H9 (cell line): Measurements from ENCODE around the gene IRAG1. TPM values are rescaled to one million over a fixed set of nuclear protein-coding genes. Genes with fewer than 3 reads are reported as not detected.

Experiments
- DNase-seq: peaks from one replicate; pipeline ENCODE4 v3.0.0-alpha.2; 2017
- H2AFZ ChIP-seq: one replicate; pipeline ENCODE4 v1.6.1; 2013; ENCODE audit warnings: mild to moderate bottlenecking, low read length, control low read depth, moderate library complexity
- H2AK5ac ChIP-seq: 2 replicates; pipeline ENCODE4 v1.6.1; 2013; ENCODE audit warnings: low read length, control low read depth, mixed read lengths; ENCODE audit not compliant: insufficient read length
- H2BK120ac ChIP-seq: one replicate; pipeline ENCODE4 v1.6.1; 2013; ENCODE audit warnings: low read depth, mild to moderate bottlenecking, low read length, control low read depth, inconsistent platforms; ENCODE audit not compliant: poor library complexity, severe bottlenecking
- H2BK12ac ChIP-seq: 2 replicates; pipeline ENCODE4 v1.6.1; 2013; ENCODE audit warnings: low read length, control low read depth, mixed read lengths, low read depth; ENCODE audit not compliant: insufficient read length
- H2BK15ac ChIP-seq: 2 replicates; pipeline ENCODE4 v1.6.1; 2013; ENCODE audit warnings: low read depth, low read length, control low read depth
- H2BK20ac ChIP-seq: one replicate; pipeline ENCODE4 v1.6.1; 2013; ENCODE audit warnings: low read depth, mild to moderate bottlenecking, low read length, control low read depth, inconsistent platforms; ENCODE audit not compliant: poor library complexity, severe bottlenecking
- H2BK5ac ChIP-seq: 2 replicates; pipeline ENCODE4 v1.6.1; 2013; ENCODE audit warnings: low read length, control low read depth, mixed read lengths; ENCODE audit not compliant: insufficient read length
- H3K14ac ChIP-seq: 2 replicates; pipeline ENCODE4 v1.6.1; 2013; ENCODE audit warnings: low read length, control low read depth; ENCODE audit not compliant: insufficient read depth
- H3K18ac ChIP-seq: 2 replicates; pipeline ENCODE4 v1.6.1; 2013; ENCODE audit warnings: low read depth, mild to moderate bottlenecking, mixed read lengths, low read length, control low read depth; ENCODE audit not compliant: insufficient read length
- H3K23ac ChIP-seq: 2 replicates; pipeline ENCODE4 v1.6.1; 2013; ENCODE audit warnings: low read length, control low read depth, mixed read lengths, low read depth; ENCODE audit not compliant: insufficient read length
- H3K23me2 ChIP-seq: 2 replicates; pipeline ENCODE4 v1.6.1; 2013; ENCODE audit warnings: low read depth, mild to moderate bottlenecking, mixed read lengths, low read length, control low read depth; ENCODE audit not compliant: insufficient read length, poor library complexity, severe bottlenecking
- H3K27ac ChIP-seq: 2 replicates; pipeline ENCODE4 v1.5.1; 2013; ENCODE audit warnings: low read length, control low read depth, mixed read lengths, low read depth; ENCODE audit not compliant: insufficient read length
- H3K27me3 ChIP-seq: 2 replicates; pipeline ENCODE4 v1.6.1; 2013; ENCODE audit warnings: low read length, control low read depth, inconsistent platforms; ENCODE audit not compliant: insufficient read depth
- H3K4ac ChIP-seq: 2 replicates; pipeline ENCODE4 v1.6.1; 2013; ENCODE audit warnings: low read depth, mild to moderate bottlenecking, control low read depth, inconsistent platforms, low read length, moderate library complexity
- H3K4me1 ChIP-seq: 2 replicates; pipeline ENCODE4 v1.6.1; 2013; ENCODE audit warnings: low read length, control low read depth, inconsistent platforms; ENCODE audit not compliant: insufficient read depth
- H3K4me2 ChIP-seq: 2 replicates; pipeline ENCODE4 v1.6.1; 2013; ENCODE audit warnings: low read length, control low read depth, mixed read lengths; ENCODE audit not compliant: insufficient read length, insufficient read depth
- H3K56ac ChIP-seq: 2 replicates; pipeline ENCODE4 v1.6.1; 2013; ENCODE audit warnings: low read depth, mild to moderate bottlenecking, mixed read lengths, low read length, control low read depth; ENCODE audit not compliant: insufficient read length
- H3K79me1 ChIP-seq: 2 replicates; pipeline ENCODE4 v1.6.1; 2013; ENCODE audit warnings: low read depth, mild to moderate bottlenecking, moderate library complexity, low read length, control low read depth, inconsistent platforms; ENCODE audit not compliant: insufficient read depth, poor library complexity, severe bottlenecking
- H3K79me2 ChIP-seq: 2 replicates; pipeline ENCODE4 v1.6.1; 2013; ENCODE audit warnings: low read length, control low read depth, inconsistent platforms; ENCODE audit not compliant: insufficient read depth
- H3K9ac ChIP-seq: 2 replicates; pipeline ENCODE4 v1.6.1; 2013; ENCODE audit warnings: low read length, control low read depth, mixed read lengths; ENCODE audit not compliant: insufficient read length; ENCODE audit errors: extremely low read depth
- H3K9me3 ChIP-seq: one replicate; pipeline ENCODE4 v1.6.1; 2013; ENCODE audit warnings: low read depth, low read length, inconsistent platforms; ENCODE audit not compliant: control insufficient read depth
- H3T11ph ChIP-seq: one replicate; pipeline ENCODE4 v1.6.1; 2013; ENCODE audit warnings: mild to moderate bottlenecking, low read length, control low read depth, inconsistent platforms
- H4K20me1 ChIP-seq: one replicate; pipeline ENCODE4 v1.6.1; 2013; ENCODE audit not compliant: control insufficient read depth, insufficient read length, insufficient read depth
- H4K5ac ChIP-seq: 2 replicates; pipeline ENCODE4 v1.6.1; 2013; ENCODE audit warnings: low read depth, mild to moderate bottlenecking, mixed read lengths, low read length, control low read depth; ENCODE audit not compliant: insufficient read length
- H4K8ac ChIP-seq: replicated peaks from 2 replicates; pipeline ENCODE4 v1.6.1; 2013; ENCODE audit warnings: low read length, control low read depth, mixed read lengths, low read depth; ENCODE audit not compliant: insufficient read length
- H4K91ac ChIP-seq: 2 replicates; pipeline ENCODE4 v1.6.1; 2013; ENCODE audit warnings: low read depth, mild to moderate bottlenecking, moderate library complexity, mixed read lengths, low read length, control low read depth; ENCODE audit not compliant: insufficient read length
- H3K27ac Mint-ChIP-seq, 3 experiments: 2 replicates in 2 of 3; 3 replicates in 1 of 3; pipeline ENCODE4 v1.8.0; 2020 to 2021; ENCODE audit warnings: mixed read lengths in 3 of 3, mild to moderate bottlenecking in 1 of 3, moderate library complexity in 1 of 3
- H3K27me3 Mint-ChIP-seq: 2 replicates; pipeline ENCODE4 v1.8.0; 2021; ENCODE audit warnings: low read depth, mild to moderate bottlenecking, moderate library complexity, mixed read lengths
- H3K36me3 Mint-ChIP-seq, 3 experiments: 2 replicates in 2 of 3; 3 replicates in 1 of 3; pipeline ENCODE4 v1.8.0; 2020 to 2021; ENCODE audit warnings: low read depth in 3 of 3, mixed read lengths in 3 of 3; ENCODE audit not compliant: insufficient read depth in 1 of 3
- H3K4me1 Mint-ChIP-seq, 2 experiments: 2 replicates each; pipeline ENCODE4 v1.8.0; 2020; ENCODE audit warnings: mixed read lengths in 2 of 2
- H3K4me3 Mint-ChIP-seq, 2 experiments: 2 replicates in 1 of 2; 3 replicates in 1 of 2; pipeline ENCODE4 v1.8.0; 2020 to 2021; ENCODE audit warnings: mild to moderate bottlenecking in 2 of 2, mixed read lengths in 2 of 2, moderate library complexity in 1 of 2
- H3K9me3 Mint-ChIP-seq, 2 experiments: 2 replicates in 1 of 2; 3 replicates in 1 of 2; pipeline ENCODE4 v1.8.0; 2020; ENCODE audit warnings: mild to moderate bottlenecking in 2 of 2, mixed read lengths in 2 of 2, moderate library complexity in 1 of 2
- CTCF ChIP-seq: fragments of 200-600 bp; sonication (generic); conservative IDR thresholded peaks from 3 replicates; pipeline ENCODE4 v1.8.0; 2021; ENCODE audit warnings: antibody characterized with exemption, mild to moderate bottlenecking
- WGBS: extraction: QIAGEN DNeasy Blood & Tissue Kit; methylation state at CpG from one replicate; pipeline ENCODE4 v1.1.7; 2013; ENCODE audit warnings: missing lambda C conversion rate, low lambda C conversion rate, mixed read lengths; ENCODE audit not compliant: insufficient read length; ENCODE audit errors: extremely low coverage; 5-methylcytosine and 5-hydroxymethylcytosine counted together
- total RNA-seq: library from RNA; stranded (reverse); gene quantifications from 2 replicates; pipeline ENCODE4 v1.2.1, GENCODE V29; 2021

Gene IRAG1
- total RNA-seq, 1 experiment from 2014 or later = 2.4 TPM

- Mint-ChIP-seq H3K27ac (no peak overlapping the region), H3K36me3 (no peaks in the 10 kb centered on the region; a peak in 1 of 7 replicates), H3K4me3 (no peak overlapping the region), H3K9me3 (no peaks in the 10 kb centered on the region; a peak in 1 of 5 replicates), H3K4me1 (peaks cover 6 to 9% of the 10 kb centered on the region in 2 experiments), H3K27me3 (peaks cover 9% of the 10 kb centered on the region)
- H4K5ac ChIP-seq = no peak overlapping the region
- H4K8ac ChIP-seq = no peak overlapping the region
- no peak overlapping the region for H3K4me2 ChIP-seq
- H4K20me1 ChIP-seq = no peaks in the 10 kb centered on the region
- DNase-seq = no peak
- no peaks in the 10 kb centered on the region; the same call in 1 of the 2 replicates for H3K4me1 ChIP-seq
- no peak overlapping the region for H2BK5ac ChIP-seq
- H3K9me3 ChIP-seq = no peaks in the 10 kb centered on the region
- WGBS = no CpG with 5 or more reads among the region's 4 CpGs
- H2BK12ac ChIP-seq = no peak overlapping the region
- no peak for TF ChIP-seq CTCF
- no peak overlapping the region for H3T11ph ChIP-seq
- no peaks in the 10 kb centered on the region for H3K79me1 ChIP-seq
- no peak overlapping the region for H3K4ac ChIP-seq
- no peak overlapping the region for H3K23ac ChIP-seq
- no peak overlapping the region for H4K91ac ChIP-seq
- H2AFZ ChIP-seq = no peak overlapping the region
- no peak overlapping the region for H3K27ac ChIP-seq
- H2BK120ac ChIP-seq = no peak overlapping the region
- H2AK5ac ChIP-seq = no peak overlapping the region
- H3K14ac ChIP-seq = no peak overlapping the region
- H3K9ac ChIP-seq = no peak overlapping the region
- no peaks in the 10 kb centered on the region for H3K27me3 ChIP-seq
- H3K79me2 ChIP-seq = no peaks in the 10 kb centered on the region
- H3K23me2 ChIP-seq = peaks cover 4% of the 10 kb centered on the region
- no peak overlapping the region for H3K56ac ChIP-seq
- no peak overlapping the region for H3K18ac ChIP-seq
- no peak overlapping the region for H2BK20ac ChIP-seq
- H2BK15ac ChIP-seq = no peak overlapping the region
These were observed 33.7 kb upstream of the IRAG1 start for GRCh38 chr11:10727146-10727851.
